Forelimb muscle (tissue), 1 donor: Measurements from ENCODE around the gene HILPDA. TPM values are rescaled to one million over a fixed set of nuclear protein-coding genes. Genes with fewer than 3 reads are reported as not detected.
"Not testable (repeated sequence)": the region's sequence is repeated elsewhere in the genome, so short reads cannot be mapped to it uniquely, and the experiment has no call there.

ENCODE experiments used
- DNase-seq: peaks from one replicate; pipeline ENCODE4 v3.0.0-alpha.2; 2013; ENCODE audit warnings: low read depth
- polyA plus RNA-seq: library from polyadenylated mRNA; unstranded; fragments of 120-200 nt; gene quantifications from one replicate; pipeline ENCODE4 v1.2.1, GENCODE V29; 2013; ENCODE audit not compliant: insufficient read length

HILPDA gene
- polyA plus RNA-seq, 1 donor: 9.5 TPM

DNA sequence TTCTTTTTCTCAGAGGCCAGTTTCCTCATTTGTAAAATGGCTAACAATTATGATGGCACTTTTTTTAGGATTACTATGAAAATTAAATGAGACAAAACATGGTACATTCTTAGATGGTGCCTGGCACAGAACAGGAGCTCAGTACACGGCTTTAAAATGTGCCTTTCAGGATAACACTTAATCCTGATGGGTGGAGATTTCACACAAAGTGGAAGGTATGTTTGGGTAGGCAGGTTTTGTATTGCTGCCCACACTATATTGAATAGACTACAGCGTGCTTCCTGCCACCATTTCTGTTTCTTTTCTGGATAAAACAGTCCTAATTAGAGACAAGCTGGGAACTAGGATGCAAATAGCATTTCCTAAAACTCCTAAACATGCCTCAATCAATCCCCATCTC is 23.9 kb upstream of the HILPDA start:
- no peak for DNase-seq

- DNase-seq: no peak
Measured at GRCh38 chr7:128434413-128435326, 21.0 kb upstream of the HILPDA start.

DNA sequence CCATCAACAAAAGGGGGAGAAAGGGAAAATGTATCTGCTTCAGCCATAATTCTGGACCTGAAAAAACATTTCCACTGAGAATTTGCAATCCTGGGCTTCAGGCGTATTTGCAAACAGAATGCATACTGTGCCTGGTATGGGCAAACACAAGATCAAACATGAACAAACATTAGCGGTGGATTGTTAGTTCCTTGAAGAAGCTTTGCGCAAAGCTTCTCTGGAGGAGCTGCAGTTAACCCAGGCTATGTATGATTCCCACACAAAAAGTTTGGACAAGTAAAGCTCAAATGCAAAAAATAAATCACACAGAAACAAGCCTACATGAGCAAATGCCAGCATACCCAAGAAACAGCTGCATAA is 20.4 kb upstream of the HILPDA start:
- DNase-seq: no peak

GRCh38 chr7:128437426-128438332 is 18.0 kb upstream of the HILPDA start:
- DNase-seq: no peak

- no peak for DNase-seq
Measured at GRCh38 chr7:128442356-128442755, 13.3 kb upstream of the HILPDA start.

DNA sequence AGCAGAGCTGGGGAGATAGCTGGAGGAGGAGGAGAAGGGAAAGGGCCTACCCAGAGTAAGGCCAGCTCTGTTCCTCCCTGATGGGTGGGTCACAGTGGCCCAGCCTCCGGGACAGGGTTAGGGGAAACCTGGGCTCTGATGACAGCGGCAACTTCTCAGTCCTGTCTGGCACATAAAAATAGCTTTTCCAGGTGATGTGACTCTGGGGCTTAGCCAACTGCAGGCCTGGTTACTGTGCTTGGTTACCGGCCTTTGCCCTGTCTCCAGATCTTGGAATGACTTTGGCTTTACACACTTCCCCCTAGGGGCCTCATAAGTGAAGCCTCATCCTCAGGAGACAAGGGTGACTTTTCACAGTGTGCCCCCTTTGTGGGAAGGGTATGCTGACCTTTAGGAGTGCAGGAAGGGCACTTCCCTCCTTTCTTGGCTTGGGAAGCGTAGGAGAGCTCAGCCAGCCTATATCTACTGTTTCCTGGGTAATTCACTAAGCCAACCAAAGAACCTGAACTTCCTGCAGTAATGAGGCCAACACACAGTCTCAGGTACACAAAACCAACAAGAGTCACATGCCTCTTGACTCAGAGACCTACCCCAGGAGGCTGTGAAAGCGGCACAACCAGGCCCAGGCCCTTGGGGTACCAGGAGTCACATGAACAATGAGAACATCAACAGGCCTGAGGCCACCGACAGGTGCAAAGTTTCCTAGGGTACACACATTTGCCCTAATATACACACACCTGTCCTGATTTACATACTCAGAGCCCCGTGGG is 11.7 kb upstream of the HILPDA start:
- DNase-seq: no peak

DNA sequence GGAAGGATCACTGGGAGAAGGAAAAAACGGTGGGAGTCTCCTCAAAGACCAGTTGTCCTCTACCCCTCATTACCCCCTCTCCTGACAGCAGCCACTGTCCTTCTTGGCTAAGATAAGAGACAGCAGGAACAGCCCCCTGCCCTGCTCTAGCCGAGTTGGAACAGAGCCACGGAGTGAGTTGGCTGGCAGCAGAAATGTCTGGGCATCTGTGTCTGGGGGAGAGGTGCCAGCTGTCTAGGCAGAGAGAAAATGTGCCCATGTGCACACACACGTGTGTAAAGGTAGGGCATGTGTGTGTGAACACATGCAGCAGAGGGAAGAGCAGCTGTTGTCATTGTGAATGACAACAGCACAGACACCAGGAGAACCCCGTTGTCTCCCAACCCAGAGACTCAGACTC is 9.4 kb upstream of the HILPDA start:
- DNase-seq: no peak

- no peak for DNase-seq
Measured at GRCh38 chr7:128447941-128448564, 7.6 kb upstream of the HILPDA start.

GRCh38 chr7:128448751-128449302 is 6.9 kb upstream of the HILPDA start:
- DNase-seq: no peak

DNA sequence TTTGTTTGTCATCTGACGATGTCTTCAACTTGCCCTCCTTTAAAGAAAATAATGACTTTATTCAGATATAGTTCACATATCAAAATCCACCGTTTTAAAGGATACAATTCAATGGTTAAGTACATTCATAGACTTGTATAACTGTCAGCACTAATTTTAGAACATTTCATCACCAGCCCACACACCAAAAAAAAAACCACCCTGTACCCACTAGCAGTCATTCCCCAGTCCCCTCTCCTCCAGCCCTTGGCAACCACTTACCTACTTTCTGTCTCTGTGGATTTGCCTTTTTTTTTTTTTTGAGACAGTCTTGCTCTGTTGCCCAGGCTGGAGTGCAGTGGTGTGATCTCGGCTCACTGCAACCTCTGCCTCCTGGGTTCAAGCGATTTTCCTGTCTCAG is 5.3 kb upstream of the HILPDA start:
- DNase-seq: no peak

GRCh38 chr7:128450913-128451312 is 4.8 kb upstream of the HILPDA start:
- no peak for DNase-seq

GRCh38 chr7:128452552-128452951 is 3.1 kb upstream of the HILPDA start:
- DNase-seq: no peak

DNA sequence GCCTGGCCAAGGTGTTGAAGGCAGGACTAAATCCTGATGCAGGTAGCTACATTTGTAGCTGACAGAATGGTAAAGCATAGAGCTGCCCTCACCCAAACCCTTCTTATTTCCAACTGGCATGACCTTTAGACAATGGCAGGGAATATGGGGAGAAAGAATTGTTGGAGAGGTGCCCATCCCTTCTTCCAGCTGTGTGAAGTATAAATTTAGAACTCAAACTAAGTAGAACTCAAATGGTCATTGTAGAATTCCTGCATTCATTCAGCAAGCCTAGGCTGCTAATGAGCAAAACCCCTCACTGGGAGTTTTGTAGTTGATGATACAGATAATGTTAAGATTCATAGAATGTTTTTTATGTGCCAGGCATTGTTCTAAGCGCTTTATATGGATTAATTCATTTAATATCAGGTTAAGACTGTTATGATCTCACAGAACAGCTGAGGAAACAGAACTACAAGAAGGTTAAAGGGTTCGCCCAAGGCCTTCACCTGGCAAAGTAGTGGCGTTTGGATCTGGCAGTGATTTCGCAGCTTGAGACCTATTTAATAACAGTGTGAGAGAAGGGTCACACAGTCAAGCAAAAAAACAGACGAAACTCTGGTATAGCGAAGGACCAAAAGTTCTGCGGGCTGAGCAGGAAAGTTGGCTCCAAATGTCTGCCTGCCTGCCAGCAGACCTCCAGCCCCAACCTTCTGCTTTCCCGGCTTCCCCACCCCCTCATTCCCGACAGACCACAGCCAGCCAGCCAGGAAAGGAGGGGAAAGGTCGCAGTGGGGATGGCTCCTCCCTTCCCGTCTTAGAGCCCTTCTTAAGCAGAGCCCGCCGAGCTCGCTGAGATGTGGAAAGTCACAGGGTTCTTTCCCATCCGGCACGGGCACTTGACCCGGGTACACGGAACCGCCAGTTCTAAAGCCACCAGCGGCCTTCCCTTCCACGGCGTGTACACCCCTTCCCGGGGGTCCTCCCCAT is 1.6 kb upstream of the HILPDA start:
- DNase-seq: peak; percentile 78

- DNase-seq: no peak
Measured at GRCh38 chr7:128454808-128455542, 703 bp upstream of the HILPDA start.

- DNase-seq: no peak
Measured at GRCh38 chr7:128456255-128456725, 612 bp downstream of the HILPDA start.

GRCh38 chr7:128457385-128457784 is 1.7 kb downstream of the HILPDA start:
- not testable (repeated sequence) for DNase-seq

- no peak for DNase-seq
Measured at GRCh38 chr7:128458956-128459355, 3.3 kb downstream of the HILPDA start.

GRCh38 chr7:128459394-128459878 is 3.8 kb downstream of the HILPDA start:
- no peak for DNase-seq

GRCh38 chr7:128462460-128462859 is 6.8 kb downstream of the HILPDA start:
- no peak for DNase-seq
